NCI-H345 treated with DMSO at 0.1 percent for 48 hours (cell line): Measurements from ENCODE around the gene PLEK.
A peak's percentile ranks its signal among the peaks of the same experiment; 100 is the strongest.
"Not testable (repeated sequence)": the region's sequence is repeated elsewhere in the genome, so short reads cannot be mapped to it uniquely, and the experiment has no call there.

Experiments
- DNase-seq: peaks from one replicate; lab custom pipeline; 2025; ENCODE audit not compliant: unreplicated experiment; lab: John Stamatoyannopoulos, UW

Gene PLEK

DNA sequence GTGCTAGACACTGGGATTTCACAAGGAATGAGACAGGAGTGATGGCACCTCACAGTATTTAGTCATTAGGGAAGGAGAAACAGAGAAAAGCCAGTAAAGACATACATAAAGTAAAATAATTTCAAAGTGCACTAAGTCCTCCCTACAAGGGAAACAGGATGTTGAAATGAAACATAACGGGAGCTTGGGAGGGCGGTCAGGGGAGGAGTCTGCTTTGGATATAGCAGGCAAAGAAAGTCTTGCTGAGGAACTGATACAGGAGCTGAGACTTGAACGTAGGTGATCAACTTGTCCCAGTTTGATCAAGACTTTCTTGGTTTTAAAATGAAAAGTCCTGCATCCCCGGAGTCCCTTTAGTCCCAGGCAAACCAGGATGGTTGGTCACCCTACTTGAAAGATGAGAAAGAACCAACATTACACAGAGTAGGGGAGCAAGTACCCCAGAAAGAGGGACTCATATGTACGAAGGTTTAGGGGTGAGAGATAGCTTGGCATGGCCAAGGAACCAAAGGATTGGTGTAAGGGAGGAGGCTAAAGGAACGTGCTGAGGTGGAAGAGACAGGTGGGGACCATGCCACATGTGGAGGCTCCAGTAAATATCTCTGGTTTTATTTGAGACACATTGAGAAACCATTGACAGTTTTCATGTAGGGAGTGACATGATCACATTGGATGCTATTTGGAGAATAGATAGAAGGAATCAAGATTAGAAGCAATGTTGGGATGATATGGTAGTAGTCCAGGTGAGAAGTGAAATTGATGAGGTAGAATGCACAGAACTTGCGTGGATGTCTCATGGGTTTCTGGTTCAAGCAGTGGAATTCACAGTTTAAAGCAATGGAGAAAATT, 73.6 kb downstream of the PLEK start:
- DNase-seq = no peak

DNA sequence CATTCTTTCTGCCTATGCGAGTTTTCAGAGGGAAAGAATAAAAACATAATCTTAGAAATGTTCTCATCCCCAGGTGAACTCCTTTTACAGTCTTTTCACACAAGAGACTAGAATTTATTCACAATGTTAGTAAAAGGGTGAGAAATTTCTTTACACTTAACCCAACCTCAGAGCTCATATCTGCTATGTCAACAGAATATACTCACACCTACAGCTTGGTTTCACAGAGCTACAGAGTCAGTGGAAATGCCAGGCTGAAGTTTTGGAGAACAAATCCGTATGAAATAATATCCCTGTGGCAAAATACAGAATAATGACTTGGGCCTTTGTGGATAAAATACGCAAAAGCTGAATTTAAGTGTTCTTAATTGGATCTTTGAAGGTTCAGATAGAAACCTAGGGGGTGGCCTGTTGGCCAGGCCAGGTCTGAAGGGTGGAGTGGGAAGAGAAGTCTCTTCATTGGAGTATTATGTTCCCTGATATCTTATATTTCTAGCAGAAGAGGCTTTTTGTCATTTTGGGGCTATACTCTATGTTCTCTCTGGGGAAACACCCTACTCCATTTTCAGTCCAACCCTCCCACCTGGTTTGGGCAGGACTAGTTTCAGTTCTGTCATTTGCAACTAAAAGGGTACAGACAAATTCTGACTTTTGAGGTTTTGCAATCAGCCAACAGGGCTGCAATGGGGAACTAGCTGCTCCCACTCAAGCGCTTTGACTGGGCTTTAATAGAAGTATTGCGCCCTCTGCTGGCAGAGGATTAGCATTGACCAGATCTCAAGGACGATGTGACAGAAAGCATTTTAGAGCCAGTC, 76.3 kb downstream of the PLEK start:
- peak; percentile 90 for DNase-seq

DNA sequence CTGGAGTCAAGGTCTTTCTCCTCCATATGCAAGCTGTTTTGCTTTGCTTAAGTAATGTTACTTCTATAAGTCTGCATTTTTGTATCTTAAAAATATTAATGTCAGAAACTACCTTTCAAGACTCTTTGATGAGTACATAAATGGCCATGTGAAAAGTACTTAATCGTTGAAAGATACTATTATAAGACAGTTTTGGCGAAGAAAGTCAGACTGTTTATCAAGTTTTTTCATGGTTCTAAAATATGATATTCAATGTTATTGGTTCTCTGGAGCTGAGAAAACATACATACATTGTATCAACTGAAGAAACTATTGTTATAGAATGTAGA, 76.9 kb downstream of the PLEK start:
- DNase-seq = no peak

DNA sequence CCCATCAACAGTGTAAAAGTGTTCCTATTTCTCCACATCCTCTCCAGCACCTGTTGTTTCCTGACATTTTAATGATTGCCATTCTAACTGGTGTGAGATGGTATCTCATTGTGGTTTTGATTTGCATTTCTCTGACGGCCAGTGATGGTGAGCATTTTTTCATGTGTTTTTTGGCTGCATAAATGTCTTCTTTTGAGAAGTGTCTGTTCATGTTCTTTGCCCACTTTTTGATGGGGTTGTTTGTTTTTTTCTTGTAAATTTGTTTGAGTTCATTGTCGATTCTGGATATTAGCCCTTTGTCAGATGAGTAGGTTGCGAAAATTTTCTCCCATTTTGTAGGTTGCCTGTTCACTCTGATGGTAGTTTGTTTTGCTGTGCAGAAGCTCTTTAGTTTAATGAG, 81.3 kb downstream of the PLEK start:
- not testable (repeated sequence) for DNase-seq
